ENCODE measurements around the gene SEBOX. TPM values are rescaled to one million over a fixed set of nuclear protein-coding genes. Genes with fewer than 3 reads are reported as not detected.
A peak's percentile ranks its signal among the peaks of the same experiment; 100 is the strongest.

Gene SEBOX
- total and polyA plus RNA-seq, 4 experiments from 2014 or later, result not detected

- H3K27ac Mint-ChIP-seq, result peak overlapping the region in 2 of 7 donors; percentile 29 to 67
- ChIA-PET POLR2A (ENCODE audit: partially characterized antibody) (interaction anchor here (1.0 to 6.5 kb wide), 3 partner anchors 12 to 34 kb away, joined by 3 to 62 read pairs (median 4); partner anchors contain the start of genes IFT20, POLDIP2 and TNFAIP1), CTCF (ENCODE audit: partially characterized antibody) (no interaction called here)
- Histone ChIP-seq H3K27ac (ENCODE audit: low read depth, low read length) (no peak overlapping the region), H3K36me3 (ENCODE audit: insufficient read depth, low read length) (peaks cover 3% of the 10 kb centered on the region), H3K4me1 (ENCODE audit: insufficient read depth, low read length) (peaks cover 14% of the 10 kb centered on the region), H3K27me3 (ENCODE audit: insufficient read depth, low read length) (no peaks in the 10 kb centered on the region), H3K4me3 (ENCODE audit: low read length in 2 of 2) (no peak overlapping the region), H3K9me3 (ENCODE audit: control insufficient read depth in 1 of 2, low read length in 2 of 2) (no peaks in the 10 kb centered on the region)
- intact Hi-C loops (cut with micrococcal nuclease), result no loop called here
- H3K4me3 Mint-ChIP-seq, result no peak overlapping the region
- no peak for DNase-seq
- peaks cover 0 to 3% of the 10 kb centered on the region in 2 donors for H3K36me3 Mint-ChIP-seq
- no peaks in the 10 kb centered on the region for H3K9me3 Mint-ChIP-seq
- peaks cover 11 to 25% (median 16%) of the 10 kb centered on the region in 4 donors for H3K4me1 Mint-ChIP-seq
- H3K27me3 Mint-ChIP-seq, result no peaks in the 10 kb centered on the region
These were observed 4.1 kb upstream of the SEBOX start for GRCh38 chr17:28368915-28369683.

DNA sequence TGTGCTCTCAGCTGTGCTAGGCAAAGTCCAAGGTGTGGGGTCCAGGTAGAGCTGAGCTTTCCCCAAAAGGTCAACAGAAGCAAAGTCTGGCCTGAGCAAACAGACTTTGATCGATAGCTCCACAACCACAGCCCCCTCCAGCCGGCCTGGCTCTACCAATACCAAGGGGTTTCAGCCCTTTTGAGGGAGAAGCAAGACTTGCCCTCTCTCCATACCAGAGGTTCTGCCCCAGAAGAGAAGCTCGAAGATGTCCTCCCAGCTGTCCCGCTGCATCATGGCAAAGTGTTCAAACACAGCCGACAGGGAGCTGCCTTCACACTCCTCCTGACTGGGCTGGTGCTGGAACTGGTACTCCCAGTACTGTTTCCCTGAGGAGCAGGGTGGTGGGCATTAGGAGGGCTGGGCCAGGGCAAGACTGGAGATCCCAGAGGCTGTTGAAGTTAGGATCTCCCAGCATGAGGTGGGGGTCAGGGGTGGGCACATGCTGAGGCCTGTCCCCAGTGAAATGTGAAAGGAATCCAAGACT, 3.4 kb upstream of the SEBOX start:
- no peaks in the 10 kb centered on the region for H3K9me3 ChIP-seq (ENCODE audit: control insufficient read depth in 1 of 2, low read length in 2 of 2)
- H3K27me3 ChIP-seq (ENCODE audit: insufficient read depth, low read length), result no peaks in the 10 kb centered on the region
- peaks cover 12% of the 10 kb centered on the region for H3K4me1 ChIP-seq (ENCODE audit: insufficient read depth, low read length)
- Mint-ChIP-seq H3K4me3 (no peak overlapping the region), H3K36me3 (peaks cover 0 to 6% of the 10 kb centered on the region in 2 donors), H3K4me1 (peaks cover 8 to 21% (median 12%) of the 10 kb centered on the region in 4 donors), H3K27ac (peak overlapping the region in 2 of 7 donors; percentile 47 to 68), H3K27me3 (no peaks in the 10 kb centered on the region), H3K9me3 (no peaks in the 10 kb centered on the region)
- DNase-seq, result no peak
- H3K27ac ChIP-seq (ENCODE audit: low read depth, low read length), result no peak overlapping the region
- CTCF ChIA-PET (ENCODE audit: partially characterized antibody), result no interaction called here
- H3K36me3 ChIP-seq (ENCODE audit: insufficient read depth, low read length), result peaks cover 3% of the 10 kb centered on the region
- intact Hi-C loops (cut with micrococcal nuclease), result no loop called here
- H3K4me3 ChIP-seq (ENCODE audit: low read length in 2 of 2), result no peak overlapping the region
- POLR2A ChIA-PET (ENCODE audit: partially characterized antibody), result interaction anchor here (1.0 to 6.5 kb wide), 3 partner anchors 11 to 33 kb away, joined by 3 to 62 read pairs (median 4); partner anchors contain the start of genes IFT20, POLDIP2 and TNFAIP1

GRCh38 chr17:28367641-28368305, 2.8 kb upstream of the SEBOX start:
- H3K4me1 ChIP-seq (ENCODE audit: insufficient read depth, low read length), result peaks cover 6% of the 10 kb centered on the region
- H3K4me1 Mint-ChIP-seq, result peaks cover 3 to 19% (median 7%) of the 10 kb centered on the region in 4 donors
- peak overlapping the region in 1 of 7 donors; percentile 47 for H3K27ac Mint-ChIP-seq
- H3K36me3 Mint-ChIP-seq, result peaks cover 0 to 9% of the 10 kb centered on the region in 2 donors
- ChIA-PET POLR2A (ENCODE audit: partially characterized antibody) (interaction anchor here (1.2 to 6.5 kb wide), 2 partner anchors 11 to 32 kb away, joined by 4 to 62 read pairs; partner anchors contain the start of genes IFT20, POLDIP2 and TNFAIP1), CTCF (ENCODE audit: partially characterized antibody) (interaction anchor here (1.2 kb wide), 1 partner anchor 9 kb away, joined by 3 read pairs; no protein-coding TSS in a partner anchor)
- H3K9me3 ChIP-seq (ENCODE audit: control insufficient read depth in 1 of 2, low read length in 2 of 2), result no peaks in the 10 kb centered on the region
- no peaks in the 10 kb centered on the region for H3K9me3 Mint-ChIP-seq
- no peak overlapping the region for H3K27ac ChIP-seq (ENCODE audit: low read depth, low read length)
- H3K4me3 Mint-ChIP-seq, result no peak overlapping the region
- H3K27me3 Mint-ChIP-seq, result no peaks in the 10 kb centered on the region
- intact Hi-C loops (cut with micrococcal nuclease), result no loop called here
- H3K27me3 ChIP-seq (ENCODE audit: insufficient read depth, low read length), result no peaks in the 10 kb centered on the region
- no peak overlapping the region for H3K4me3 ChIP-seq (ENCODE audit: low read length in 2 of 2)
- peaks cover 5% of the 10 kb centered on the region for H3K36me3 ChIP-seq (ENCODE audit: insufficient read depth, low read length)
- no peak for DNase-seq

DNA sequence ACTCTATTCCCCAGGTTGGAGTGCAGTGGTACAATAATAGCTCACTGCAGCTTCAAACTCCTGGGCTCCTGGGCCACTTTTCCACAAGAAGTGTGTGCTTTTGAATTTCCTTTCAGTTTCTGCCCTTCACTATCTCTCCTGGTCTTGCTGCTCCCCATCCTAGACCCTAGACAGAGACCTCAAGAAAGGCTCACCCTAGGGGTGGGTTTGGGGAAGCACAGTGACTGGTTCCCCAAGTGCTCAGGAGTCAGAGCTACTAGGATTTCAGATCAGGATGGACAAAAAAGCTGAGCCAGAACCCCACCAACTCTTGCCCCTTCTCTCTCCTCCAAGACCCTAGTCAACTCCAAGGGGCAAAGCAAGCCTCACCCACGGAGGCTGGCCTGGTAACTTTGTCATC, 1.6 kb upstream of the SEBOX start:
- intact Hi-C loops (cut with micrococcal nuclease), result no loop called here
- Histone ChIP-seq H3K4me3 (ENCODE audit: low read length in 2 of 2) (no peak overlapping the region), H3K36me3 (ENCODE audit: insufficient read depth, low read length) (peaks cover 15% of the 10 kb centered on the region), H3K4me1 (ENCODE audit: insufficient read depth, low read length) (no peaks in the 10 kb centered on the region), H3K27me3 (ENCODE audit: insufficient read depth, low read length) (no peaks in the 10 kb centered on the region), H3K27ac (ENCODE audit: low read depth, low read length) (no peak overlapping the region), H3K9me3 (ENCODE audit: control insufficient read depth in 1 of 2, low read length in 2 of 2) (no peaks in the 10 kb centered on the region)
- Mint-ChIP-seq H3K4me3 (no peak overlapping the region), H3K36me3 (peaks cover 5 to 16% of the 10 kb centered on the region in 2 donors), H3K4me1 (peaks cover 2 to 19% (median 4%) of the 10 kb centered on the region in 4 donors), H3K27me3 (no peaks in the 10 kb centered on the region), H3K27ac (peak overlapping the region in 3 of 7 donors; percentile 30 to 70 (median 55)), H3K9me3 (no peaks in the 10 kb centered on the region)
- no peak for DNase-seq
- CTCF ChIA-PET (ENCODE audit: partially characterized antibody), result interaction anchor here (1.2 kb wide), 2 partner anchors 8 to 36 kb away, joined by 3 to 4 read pairs; no protein-coding TSS in a partner anchor
- POLR2A ChIA-PET (ENCODE audit: partially characterized antibody), result interaction anchor here (0.9 to 6.5 kb wide), 2 partner anchors 10 to 17 kb away, joined by 3 to 62 read pairs; partner anchors contain the start of gene POLDIP2

- Mint-ChIP-seq H3K9me3 (no peaks in the 10 kb centered on the region), H3K4me3 (no peak overlapping the region), H3K36me3 (peaks cover 16 to 24% of the 10 kb centered on the region in 2 donors), H3K27me3 (no peaks in the 10 kb centered on the region), H3K4me1 (peaks cover 0 to 9% (median 0%) of the 10 kb centered on the region in 4 donors), H3K27ac (no peak overlapping the region)
- intact Hi-C loops (cut with micrococcal nuclease), result no loop called here
- Histone ChIP-seq H3K4me1 (ENCODE audit: insufficient read depth, low read length) (no peaks in the 10 kb centered on the region), H3K27me3 (ENCODE audit: insufficient read depth, low read length) (no peaks in the 10 kb centered on the region), H3K9me3 (ENCODE audit: control insufficient read depth in 1 of 2, low read length in 2 of 2) (no peaks in the 10 kb centered on the region), H3K36me3 (ENCODE audit: insufficient read depth, low read length) (peaks cover 26% of the 10 kb centered on the region), H3K27ac (ENCODE audit: low read depth, low read length) (no peak overlapping the region), H3K4me3 (ENCODE audit: low read length in 2 of 2) (no peak overlapping the region)
- ChIA-PET POLR2A (ENCODE audit: partially characterized antibody) (interaction anchor here (1.3 kb wide), 1 partner anchor 30 kb away, joined by 3 read pairs; the partner anchor contains the start of genes IFT20 and TNFAIP1), CTCF (ENCODE audit: partially characterized antibody) (no interaction called here)
- no peak for DNase-seq
These were observed 488 bp upstream of the SEBOX start for GRCh38 chr17:28365487-28365886.

- peaks cover 0 to 4% (median 1%) of the 10 kb centered on the region in 4 donors for H3K4me1 Mint-ChIP-seq
- H3K4me3 ChIP-seq (ENCODE audit: low read length in 2 of 2), result no peak overlapping the region
- H3K27me3 ChIP-seq (ENCODE audit: insufficient read depth, low read length), result no peaks in the 10 kb centered on the region
- no peaks in the 10 kb centered on the region for H3K9me3 ChIP-seq (ENCODE audit: control insufficient read depth in 1 of 2, low read length in 2 of 2)
- no peaks in the 10 kb centered on the region for H3K27me3 Mint-ChIP-seq
- CTCF ChIA-PET (ENCODE audit: partially characterized antibody), result interaction anchor here (2.0 kb wide), 1 partner anchor 53 kb away, joined by 7 read pairs; no protein-coding TSS in a partner anchor
- H3K4me3 Mint-ChIP-seq, result no peak overlapping the region
- DNase-seq, result no peak
- no peak overlapping the region for H3K27ac Mint-ChIP-seq
- intact Hi-C loops (cut with micrococcal nuclease), result no loop called here
- H3K9me3 Mint-ChIP-seq, result no peaks in the 10 kb centered on the region
- peaks cover 23 to 32% of the 10 kb centered on the region in 2 donors for H3K36me3 Mint-ChIP-seq
- H3K4me1 ChIP-seq (ENCODE audit: insufficient read depth, low read length), result no peaks in the 10 kb centered on the region
- peaks cover 37% of the 10 kb centered on the region for H3K36me3 ChIP-seq (ENCODE audit: insufficient read depth, low read length)
- H3K27ac ChIP-seq (ENCODE audit: low read depth, low read length), result no peak overlapping the region
- POLR2A ChIA-PET (ENCODE audit: partially characterized antibody), result interaction anchor here (0.6 kb wide), 1 partner anchor 20 kb away, joined by 3 read pairs; no protein-coding TSS in a partner anchor
These were observed 986 bp downstream of the SEBOX start for GRCh38 chr17:28363776-28364650.
